ENCODE data around the gene PLA2G3. TPM values are rescaled to one million over a fixed set of nuclear protein-coding genes. Genes with fewer than 3 reads are reported as not detected.

Gene PLA2G3
- total and polyA plus RNA-seq, 7 donors: not detected

- peaks cover 10% of the 10 kb centered on the region for H3K4me1 ChIP-seq
- no peak for ATAC-seq
Observed at GRCh38 chr22:31124811-31125465, 15.4 kb downstream of the PLA2G3 start.

GRCh38 chr22:31124290-31124689 lies 16.0 kb downstream of the PLA2G3 start:
- DNase-seq (no peak), ATAC-seq (no peak)
- no peak overlapping the region for H3K4me3 ChIP-seq
- no peaks in the 10 kb centered on the region for H3K27me3 ChIP-seq (ENCODE audit: insufficient read depth in 3 of 3, low read length in 2 of 3)
- WGBS, 3 donors: 57 to 87% (median 58%) methylated on average over 3 of the region's 3 CpGs
- H3K36me3 ChIP-seq (ENCODE audit: insufficient read depth in 1 of 2, low read depth in 1 of 2): no peaks in the 10 kb centered on the region
- no peak overlapping the region for H3K27ac ChIP-seq
- intact Hi-C loops (cut with DNase I): no loop called here
- TF ChIP-seq, protein P1, sequence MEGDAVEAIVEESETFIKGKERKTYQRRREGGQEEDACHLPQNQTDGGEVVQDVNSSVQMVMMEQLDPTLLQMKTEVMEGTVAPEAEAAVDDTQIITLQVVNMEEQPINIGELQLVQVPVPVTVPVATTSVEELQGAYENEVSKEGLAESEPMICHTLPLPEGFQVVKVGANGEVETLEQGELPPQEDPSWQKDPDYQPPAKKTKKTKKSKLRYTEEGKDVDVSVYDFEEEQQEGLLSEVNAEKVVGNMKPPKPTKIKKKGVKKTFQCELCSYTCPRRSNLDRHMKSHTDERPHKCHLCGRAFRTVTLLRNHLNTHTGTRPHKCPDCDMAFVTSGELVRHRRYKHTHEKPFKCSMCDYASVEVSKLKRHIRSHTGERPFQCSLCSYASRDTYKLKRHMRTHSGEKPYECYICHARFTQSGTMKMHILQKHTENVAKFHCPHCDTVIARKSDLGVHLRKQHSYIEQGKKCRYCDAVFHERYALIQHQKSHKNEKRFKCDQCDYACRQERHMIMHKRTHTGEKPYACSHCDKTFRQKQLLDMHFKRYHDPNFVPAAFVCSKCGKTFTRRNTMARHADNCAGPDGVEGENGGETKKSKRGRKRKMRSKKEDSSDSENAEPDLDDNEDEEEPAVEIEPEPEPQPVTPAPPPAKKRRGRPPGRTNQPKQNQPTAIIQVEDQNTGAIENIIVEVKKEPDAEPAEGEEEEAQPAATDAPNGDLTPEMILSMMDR (IDR thresholded peaks at IDR 0.05): no peak
- peaks cover 13% of the 10 kb centered on the region for H3K4me1 ChIP-seq
- no peaks in the 10 kb centered on the region for H3K9me3 ChIP-seq

More at GRCh38 chr22:31124811-31125465, 15.4 kb downstream of the PLA2G3 start:
- DNase-seq: peak in 1 of 2 donors; percentile 42
- intact Hi-C loops (cut with DNase I): no loop called here
- WGBS, 3 donors: 61 to 67% (median 63%) methylated on average over 14 of the region's 14 CpGs
- no peaks in the 10 kb centered on the region for H3K9me3 ChIP-seq
- H3K27ac ChIP-seq: no peak overlapping the region
- no peak overlapping the region for H3K4me3 ChIP-seq
- no peaks in the 10 kb centered on the region for H3K27me3 ChIP-seq (ENCODE audit: insufficient read depth in 3 of 3, low read length in 2 of 3)
- no peaks in the 10 kb centered on the region for H3K36me3 ChIP-seq (ENCODE audit: insufficient read depth in 1 of 2, low read depth in 1 of 2)
- TF ChIP-seq, protein P1 (IDR thresholded peaks at IDR 0.05): no peak

DNA sequence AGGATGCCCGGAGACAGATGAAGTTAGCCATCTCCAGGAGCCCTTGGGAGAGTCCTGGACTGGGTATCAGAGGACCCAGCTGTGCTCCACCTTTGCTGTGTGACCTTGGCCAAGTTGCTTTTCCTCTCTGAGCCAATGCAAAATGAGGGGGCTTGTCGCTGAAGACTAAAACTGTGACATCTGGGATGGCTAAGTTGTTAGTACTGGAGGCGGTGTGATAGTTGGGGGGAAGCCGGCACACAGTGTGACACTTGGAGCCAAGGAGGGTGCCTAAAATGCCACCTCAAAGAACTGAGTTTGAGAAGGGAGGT lies 17.1 kb downstream of the PLA2G3 start:
- H3K27ac ChIP-seq: peak overlapping the region; percentile 50
- TF ChIP-seq, protein P1 (IDR thresholded peaks at IDR 0.05): no peak
- H3K27me3 ChIP-seq (ENCODE audit: insufficient read depth in 3 of 3, low read length in 2 of 3): no peaks in the 10 kb centered on the region

GRCh38 chr22:31122532-31123291 lies 17.6 kb downstream of the PLA2G3 start, which contains the start of gene INPP5J:
INPP5J (plus strand) TSS chr22:31122966; CDS start chr22:31123015, 49 bp downstream.
- peak in 1 of 2 donors; percentile 40 for DNase-seq
- peaks cover 24% of the 10 kb centered on the region for H3K4me1 ChIP-seq
- TF ChIP-seq, protein P1 (IDR thresholded peaks at IDR 0.05): no peak
- peak; percentile 66 to 83 (median 69) for ATAC-seq
- H3K36me3 ChIP-seq (ENCODE audit: insufficient read depth in 1 of 2, low read depth in 1 of 2): no peaks in the 10 kb centered on the region
- no peaks in the 10 kb centered on the region for H3K27me3 ChIP-seq (ENCODE audit: insufficient read depth in 3 of 3, low read length in 2 of 3)
- H3K27ac ChIP-seq: peak within 1 kb of the TSS; percentile 50
- no peaks in the 10 kb centered on the region for H3K9me3 ChIP-seq
- intact Hi-C loops (cut with DNase I): no loop called here
- WGBS, 3 donors: 11 to 19% (median 17%) methylated on average over 10 of the region's 10 CpGs
- peak within 1 kb of the TSS; percentile 63 for H3K4me3 ChIP-seq

More for the DNA sequence above, 17.1 kb downstream of the PLA2G3 start:
- 59 to 79% (median 73%) methylated on average over 4 of the region's 4 CpGs for WGBS, 3 donors
- DNase-seq (peak in 1 of 2 donors; percentile 12), ATAC-seq (peak in 1 of 4 donors; percentile 1)
- H3K4me3 ChIP-seq: peak overlapping the region; percentile 63
- no peaks in the 10 kb centered on the region for H3K36me3 ChIP-seq (ENCODE audit: insufficient read depth in 1 of 2, low read depth in 1 of 2)
- H3K9me3 ChIP-seq: no peaks in the 10 kb centered on the region
- intact Hi-C loops (cut with DNase I): no loop called here
- peaks cover 24% of the 10 kb centered on the region for H3K4me1 ChIP-seq
